HUES6 (cell line): Measurements from ENCODE around the gene RAMP1.
"Not testable (repeated sequence)": the region's sequence is repeated elsewhere in the genome, so short reads cannot be mapped to it uniquely, and the experiment has no call there.

Source experiments
- H3K27ac ChIP-seq: 2 replicates; pipeline ENCODE4 v1.7.0; 2013; ENCODE audit warnings: low read depth, mild to moderate bottlenecking, low read length, inconsistent platforms
- H3K27me3 ChIP-seq: 2 replicates; pipeline ENCODE4 v1.6.1; 2013; ENCODE audit warnings: low read length; ENCODE audit not compliant: control insufficient read depth, insufficient read depth
- H3K36me3 ChIP-seq: 2 replicates; pipeline ENCODE4 v1.6.1; 2013; ENCODE audit warnings: low read length; ENCODE audit not compliant: control insufficient read depth, insufficient read depth
- H3K4me1 ChIP-seq: 2 replicates; pipeline ENCODE4 v1.6.1; 2013; ENCODE audit warnings: low read length; ENCODE audit not compliant: control insufficient read depth, insufficient read depth
- H3K4me3 ChIP-seq: 2 replicates; pipeline ENCODE4 v1.5.1; 2013; ENCODE audit warnings: low read depth, low read length
- H3K9ac ChIP-seq: one replicate; pipeline ENCODE4 v1.6.1; 2013; ENCODE audit warnings: mild to moderate bottlenecking, low read length
- H3K9me3 ChIP-seq: 2 replicates; pipeline ENCODE4 v1.6.1; 2013; ENCODE audit warnings: low read depth, low read length; ENCODE audit not compliant: control insufficient read depth, insufficient read depth

Gene RAMP1

GRCh38 chr2:237863689-237864443 lies 4.4 kb downstream of the RAMP1 start:
- Histone ChIP-seq H3K36me3 (no peaks in the 10 kb centered on the region), H3K27me3 (peaks cover 36% of the 10 kb centered on the region), H3K9me3 (no peaks in the 10 kb centered on the region), H3K27ac (no peak overlapping the region), H3K4me3 (no peak overlapping the region), H3K4me1 (peaks cover 26% of the 10 kb centered on the region), H3K9ac (no peak overlapping the region)

DNA sequence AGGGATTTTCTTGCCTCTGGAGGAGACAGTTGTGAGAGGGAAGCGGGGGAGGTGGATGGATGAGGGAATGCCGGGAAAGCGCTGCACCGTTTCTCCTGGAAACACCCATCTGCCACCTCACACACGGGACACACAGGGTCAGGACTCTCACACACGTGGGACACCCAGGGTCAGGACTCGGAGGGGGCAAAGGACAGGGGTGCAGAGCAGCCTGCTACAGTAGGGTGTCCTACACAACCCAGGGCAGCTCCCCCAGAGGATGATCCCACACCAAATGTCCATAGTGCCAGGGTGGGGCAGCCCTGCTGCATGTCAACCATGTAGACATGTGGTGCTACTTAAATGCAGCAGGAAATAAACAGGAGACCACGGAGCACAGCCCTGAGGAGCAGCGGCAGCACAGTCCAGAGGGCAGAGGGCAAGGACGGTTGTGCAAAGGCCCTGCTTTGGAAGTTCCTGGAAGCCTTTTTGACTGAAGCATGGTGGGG lies 5.1 kb downstream of the RAMP1 start:
- Histone ChIP-seq H3K4me3 (no peak overlapping the region), H3K9me3 (no peaks in the 10 kb centered on the region), H3K4me1 (peaks cover 23% of the 10 kb centered on the region; the same call in 1 of the 2 replicates), H3K27me3 (peaks cover 31% of the 10 kb centered on the region), H3K27ac (no peak overlapping the region), H3K9ac (no peak overlapping the region), H3K36me3 (no peaks in the 10 kb centered on the region)

GRCh38 chr2:237864940-237865622 lies 5.7 kb downstream of the RAMP1 start:
- H3K9me3 ChIP-seq, result no peaks in the 10 kb centered on the region
- H3K9ac ChIP-seq, result no peak overlapping the region
- H3K36me3 ChIP-seq, result no peaks in the 10 kb centered on the region
- no peak overlapping the region for H3K4me3 ChIP-seq
- H3K27me3 ChIP-seq, result peaks cover 25% of the 10 kb centered on the region
- H3K27ac ChIP-seq, result no peak overlapping the region
- peaks cover 23% of the 10 kb centered on the region; the same call in 1 of the 2 replicates for H3K4me1 ChIP-seq

DNA sequence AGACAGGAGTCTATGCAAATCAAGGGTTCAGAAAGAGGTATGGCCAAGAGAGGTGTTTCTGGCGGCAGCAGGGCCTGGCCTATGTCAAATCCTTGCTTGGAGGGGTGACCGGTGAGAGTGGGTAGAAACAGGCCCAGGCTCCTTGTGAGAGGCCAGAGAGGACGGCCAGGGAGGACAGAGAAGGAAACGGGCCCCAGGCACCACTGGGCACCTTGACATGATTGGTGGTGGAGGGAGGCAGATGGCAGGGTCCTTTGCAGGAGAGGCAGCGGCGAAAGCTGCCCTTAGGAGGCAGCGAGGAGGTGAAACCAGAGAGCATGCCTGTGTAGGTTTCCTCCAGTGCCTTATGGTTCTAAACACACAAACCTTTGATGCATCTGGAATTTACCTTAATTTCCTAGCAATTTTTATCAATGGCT lies 6.2 kb downstream of the RAMP1 start:
- no peak overlapping the region for H3K27ac ChIP-seq
- H3K36me3 ChIP-seq, result no peaks in the 10 kb centered on the region
- H3K27me3 ChIP-seq, result peaks cover 19% of the 10 kb centered on the region
- H3K9me3 ChIP-seq, result no peaks in the 10 kb centered on the region
- peaks cover 23% of the 10 kb centered on the region; the same call in 1 of the 2 replicates for H3K4me1 ChIP-seq
- no peak overlapping the region for H3K4me3 ChIP-seq
- H3K9ac ChIP-seq, result no peak overlapping the region

DNA sequence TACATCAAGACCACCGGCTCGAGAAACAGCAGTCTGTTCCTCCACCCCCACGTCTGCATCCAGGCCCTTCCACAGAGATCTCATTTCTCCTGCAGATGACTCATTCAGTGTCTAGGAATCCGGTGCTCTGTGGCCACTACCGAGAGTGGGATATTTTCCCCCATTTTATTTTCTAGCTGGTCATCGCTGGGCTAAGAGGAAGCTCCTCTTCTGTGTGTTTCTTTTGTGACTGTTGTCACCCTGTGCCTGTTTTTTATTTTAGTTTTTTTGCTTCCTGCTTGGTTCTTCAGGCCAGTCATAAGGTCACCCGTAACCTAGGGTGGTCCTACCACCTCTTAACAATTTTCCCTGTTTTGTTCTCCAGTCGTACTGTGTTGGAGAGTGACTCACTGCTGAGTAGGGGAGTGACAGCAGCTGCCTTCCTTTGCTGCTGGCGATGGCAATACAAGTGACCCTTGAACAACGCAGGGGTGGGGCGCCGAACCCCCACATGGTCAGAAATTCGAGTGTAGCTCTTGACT lies 6.7 kb downstream of the RAMP1 start:
- Histone ChIP-seq H3K9ac (no peak overlapping the region), H3K9me3 (no peaks in the 10 kb centered on the region), H3K36me3 (no peaks in the 10 kb centered on the region), H3K27ac (no peak overlapping the region), H3K27me3 (peaks cover 14% of the 10 kb centered on the region), H3K4me1 (peaks cover 23% of the 10 kb centered on the region; the same call in 1 of the 2 replicates), H3K4me3 (no peak overlapping the region)

- Histone ChIP-seq H3K4me3 (no peak overlapping the region), H3K9ac (no peak overlapping the region), H3K36me3 (no peaks in the 10 kb centered on the region), H3K9me3 (peaks cover 3% of the 10 kb centered on the region), H3K27me3 (0 out of 2 replicates have a peak, but pooled peaks cover 3% of the 10 kb centered on the region), H3K4me1 (peaks cover 23% of the 10 kb centered on the region; the same call in 1 of the 2 replicates), H3K27ac (no peak overlapping the region)
Measured at GRCh38 chr2:237867465-237867864, 8.0 kb downstream of the RAMP1 start.

DNA sequence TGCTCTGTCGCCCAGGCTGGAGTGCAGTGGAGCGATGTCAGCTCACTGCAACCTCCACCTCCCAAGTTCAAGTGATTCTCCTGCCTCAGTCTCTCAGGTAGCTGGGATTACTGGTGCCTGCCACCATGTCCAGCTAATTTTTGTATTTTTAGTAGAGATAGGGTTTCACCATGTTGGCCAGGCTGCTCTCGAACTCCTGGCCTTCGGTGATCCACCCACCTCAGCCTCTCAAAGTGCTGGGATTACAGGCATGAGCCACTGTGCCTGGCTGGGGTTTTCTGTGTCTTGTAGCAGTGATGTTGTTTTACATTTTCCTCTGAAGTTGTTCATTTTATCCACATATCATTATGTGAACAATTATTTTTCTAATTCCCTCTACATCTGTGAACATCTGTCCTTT lies 8.7 kb downstream of the RAMP1 start:
- H3K9me3 ChIP-seq, H3K9ac ChIP-seq, H3K4me3 ChIP-seq, H3K36me3 ChIP-seq, H3K27me3 ChIP-seq, H3K27ac ChIP-seq: not testable (repeated sequence)
- peaks cover 23% of the 10 kb centered on the region; the same call in 1 of the 2 replicates for H3K4me1 ChIP-seq

DNA sequence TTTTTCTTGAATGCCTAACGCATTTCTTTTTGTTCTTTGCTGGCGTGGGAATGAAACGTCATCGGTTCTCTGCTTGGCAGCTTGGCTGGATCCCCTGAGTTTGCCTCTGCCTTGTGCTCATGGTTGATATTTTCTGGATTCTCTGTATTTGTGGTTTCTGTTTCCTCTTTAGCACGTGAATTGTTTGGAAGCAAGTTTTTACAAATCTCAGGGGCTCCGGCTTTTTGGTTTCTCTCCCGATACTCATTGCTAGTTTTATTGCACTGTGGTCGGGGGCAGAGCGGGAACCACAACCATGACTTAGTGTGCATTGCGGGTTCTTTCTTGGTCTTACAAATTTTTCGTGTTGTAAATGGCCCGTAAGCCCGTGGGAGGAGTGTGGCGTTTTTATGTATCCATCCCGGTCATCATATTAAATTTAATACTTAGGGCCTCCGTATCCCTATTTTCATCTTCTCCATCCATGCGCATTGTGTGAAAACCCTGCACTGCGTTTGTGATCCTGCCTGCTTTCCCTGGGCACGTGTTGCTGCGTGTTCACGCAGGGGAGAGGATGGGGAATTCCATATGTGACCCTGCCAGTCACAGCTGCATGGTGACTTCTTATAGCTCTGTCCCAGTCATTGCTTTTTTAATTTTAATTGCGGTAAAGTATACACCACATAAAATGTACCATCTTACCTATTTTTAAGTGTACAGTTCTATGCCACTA lies 9.4 kb downstream of the RAMP1 start:
- no peak overlapping the region for H3K27ac ChIP-seq

DNA sequence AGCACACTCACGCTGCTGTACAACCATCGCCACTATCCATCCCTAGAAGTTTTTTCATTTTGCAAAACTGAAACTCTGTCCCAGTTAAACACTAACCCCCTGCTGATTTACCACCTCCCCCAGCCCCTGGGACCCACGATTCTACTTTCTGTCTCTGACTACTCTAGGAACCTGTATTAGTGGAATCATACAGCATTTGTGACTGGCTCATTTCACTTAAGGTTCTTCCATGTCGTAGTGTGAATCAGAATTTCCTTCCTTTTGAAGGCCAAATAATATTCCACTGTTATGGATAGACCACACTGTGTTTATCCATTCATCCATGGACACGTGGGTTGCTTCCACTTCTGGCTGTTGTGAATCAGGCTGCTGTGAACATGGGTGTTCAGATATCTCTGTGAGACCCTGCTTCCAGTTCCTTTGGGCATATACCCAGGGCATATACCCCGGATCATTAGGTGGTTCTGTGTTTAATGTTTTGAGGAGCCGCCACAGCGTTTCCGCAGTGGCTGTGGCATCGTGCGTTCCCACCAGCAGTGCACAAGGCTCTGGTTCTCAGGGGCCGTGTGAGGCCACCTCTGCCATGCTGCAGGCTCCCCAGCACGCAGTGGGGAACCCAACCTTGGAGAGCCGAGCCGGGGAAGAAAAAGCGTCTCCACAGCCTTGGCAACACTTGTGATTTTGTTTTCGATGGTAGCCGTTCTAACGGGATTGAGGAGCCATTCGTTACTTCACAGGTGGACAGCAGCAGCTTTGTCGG lies 10.1 kb downstream of the RAMP1 start:
- Histone ChIP-seq H3K27me3 (no peaks in the 10 kb centered on the region), H3K36me3 (no peaks in the 10 kb centered on the region), H3K9ac (no peak overlapping the region), H3K4me3 (no peak overlapping the region), H3K9me3 (peaks cover 8% of the 10 kb centered on the region), H3K27ac (no peak overlapping the region), H3K4me1 (peaks cover 18% of the 10 kb centered on the region; the same call in 1 of the 2 replicates)

More for the DNA sequence above, 9.4 kb downstream of the RAMP1 start:
- Histone ChIP-seq H3K4me1 (peaks cover 23% of the 10 kb centered on the region; the same call in 1 of the 2 replicates), H3K9ac (no peak overlapping the region), H3K27me3 (no peaks in the 10 kb centered on the region), H3K9me3 (peaks cover 8% of the 10 kb centered on the region), H3K4me3 (no peak overlapping the region), H3K36me3 (no peaks in the 10 kb centered on the region)

GRCh38 chr2:237870126-237870525 lies 10.7 kb downstream of the RAMP1 start:
- H3K36me3 ChIP-seq, result no peaks in the 10 kb centered on the region
- H3K4me1 ChIP-seq, result peaks cover 12% of the 10 kb centered on the region; the same call in 1 of the 2 replicates
- no peak overlapping the region for H3K27ac ChIP-seq
- H3K27me3 ChIP-seq, result no peaks in the 10 kb centered on the region
- no peak overlapping the region for H3K9ac ChIP-seq
- H3K4me3 ChIP-seq, result no peak overlapping the region
- peaks cover 8% of the 10 kb centered on the region for H3K9me3 ChIP-seq
